SK-MEL-5 (cell line): ENCODE data around the gene SYP. TPM values are rescaled to one million over a fixed set of nuclear protein-coding genes. Genes with fewer than 3 reads are reported as not detected.
A peak's percentile ranks its signal among the peaks of the same experiment; 100 is the strongest.
"Not testable (repeated sequence)": the region's sequence is repeated elsewhere in the genome, so short reads cannot be mapped to it uniquely, and the experiment has no call there.

Source experiments
- DNase-seq: peaks from one replicate; pipeline ENCODE4 v3.0.0-alpha.2; 2016; ENCODE audit warnings: low read depth, low spot score
- in situ Hi-C: cut with HindIII; loops from 2 replicates; pipeline ENCODE4 v1.10.0; 2016; ENCODE audit warnings: low sequenced_read_pairs, high pct_unique_total_duplicates, low pct_unique_long_range_greater_than_20kb
- total RNA-seq: library from RNA; depleted of rRNA; stranded (reverse); fragments of >200 nt; shearing (Covaris generic); gene quantifications from 2 replicates; pipeline ENCODE4 v1.2.3, GENCODE V29; 2014

The SYP gene
- total RNA-seq, 1 experiment from 2014 or later: 73.0 TPM

DNA sequence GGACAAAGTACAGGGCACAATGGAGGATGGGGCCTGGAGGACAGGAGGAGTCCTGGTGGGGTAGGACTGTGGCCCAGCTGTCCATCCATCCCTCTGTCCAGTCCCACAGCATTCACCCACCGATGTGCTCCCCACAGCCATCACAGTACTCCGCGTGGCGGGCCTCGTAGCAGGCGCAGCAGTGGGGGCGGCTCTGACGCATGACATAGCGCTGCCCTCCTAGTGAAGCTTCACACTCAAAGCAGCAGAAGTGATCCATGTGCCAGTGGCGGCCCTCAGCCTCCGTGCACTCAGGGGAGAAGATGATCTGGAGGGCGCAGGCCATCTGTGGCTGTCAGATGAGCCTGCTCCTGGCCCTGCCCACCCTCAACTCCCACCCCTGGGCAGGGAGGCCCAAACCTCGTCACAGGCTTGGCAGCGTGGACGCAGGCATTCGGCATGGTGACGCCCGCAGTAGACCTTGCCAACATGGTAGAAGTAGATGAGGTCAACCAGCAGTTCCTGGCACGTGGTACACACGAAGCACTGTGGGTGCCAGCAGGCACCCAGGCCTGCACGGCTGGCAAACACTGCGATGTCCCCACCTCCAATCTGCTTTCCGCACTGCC, 22.0 kb downstream of the SYP start:
- in situ Hi-C loops: no loop called here

GRCh38 chrX:49177338-49177833, 22.6 kb downstream of the SYP start:
- in situ Hi-C loops: no loop called here
- no peak for DNase-seq

More for the DNA sequence above, 22.0 kb downstream of the SYP start:
- DNase-seq: no peak

DNA sequence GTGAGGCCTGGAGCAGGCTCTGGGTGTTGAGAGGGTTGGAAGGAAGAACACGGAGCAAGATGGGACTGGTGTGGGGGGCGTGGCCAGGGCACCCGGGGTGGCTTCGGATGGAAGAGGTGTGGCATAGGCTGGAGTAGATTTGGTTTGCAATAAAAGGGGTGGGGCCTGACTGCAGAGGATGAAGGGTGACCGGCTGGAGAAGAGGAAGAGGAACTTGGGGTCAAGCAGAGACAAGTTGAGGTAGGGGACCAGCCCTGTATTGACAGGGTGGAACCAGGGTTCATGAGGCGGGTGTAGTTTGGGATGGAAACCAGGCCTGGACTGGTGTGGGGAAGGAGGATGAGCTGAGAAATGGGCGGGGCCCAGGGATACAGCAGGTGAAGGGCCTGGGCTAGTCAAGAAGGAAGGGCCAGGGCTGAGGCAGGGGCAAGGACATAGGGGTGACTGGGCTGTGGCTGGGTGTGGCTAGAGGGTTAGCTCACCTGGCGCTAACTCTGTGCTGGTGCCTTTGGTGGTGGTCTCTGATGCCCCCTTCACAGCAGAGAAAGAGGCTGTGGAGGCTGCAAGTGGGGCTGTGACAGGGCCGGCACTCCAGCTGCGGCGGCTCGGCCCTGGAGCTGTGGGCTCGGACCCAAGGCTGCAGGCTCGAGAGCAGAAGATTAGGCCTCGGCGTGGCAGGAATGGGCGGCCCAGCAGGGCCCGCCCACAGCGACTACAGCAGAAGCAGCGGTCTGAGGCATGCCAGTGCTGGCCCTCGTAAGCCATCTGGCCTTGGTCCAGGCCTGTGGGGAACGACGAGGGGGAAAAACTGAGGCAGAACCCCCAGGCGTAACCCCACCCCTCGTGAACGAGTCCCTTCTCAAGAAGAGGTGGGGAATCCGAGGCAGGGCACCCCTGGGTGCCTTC, 23.3 kb downstream of the SYP start:
- no peak for DNase-seq
- in situ Hi-C loops: no loop called here

DNA sequence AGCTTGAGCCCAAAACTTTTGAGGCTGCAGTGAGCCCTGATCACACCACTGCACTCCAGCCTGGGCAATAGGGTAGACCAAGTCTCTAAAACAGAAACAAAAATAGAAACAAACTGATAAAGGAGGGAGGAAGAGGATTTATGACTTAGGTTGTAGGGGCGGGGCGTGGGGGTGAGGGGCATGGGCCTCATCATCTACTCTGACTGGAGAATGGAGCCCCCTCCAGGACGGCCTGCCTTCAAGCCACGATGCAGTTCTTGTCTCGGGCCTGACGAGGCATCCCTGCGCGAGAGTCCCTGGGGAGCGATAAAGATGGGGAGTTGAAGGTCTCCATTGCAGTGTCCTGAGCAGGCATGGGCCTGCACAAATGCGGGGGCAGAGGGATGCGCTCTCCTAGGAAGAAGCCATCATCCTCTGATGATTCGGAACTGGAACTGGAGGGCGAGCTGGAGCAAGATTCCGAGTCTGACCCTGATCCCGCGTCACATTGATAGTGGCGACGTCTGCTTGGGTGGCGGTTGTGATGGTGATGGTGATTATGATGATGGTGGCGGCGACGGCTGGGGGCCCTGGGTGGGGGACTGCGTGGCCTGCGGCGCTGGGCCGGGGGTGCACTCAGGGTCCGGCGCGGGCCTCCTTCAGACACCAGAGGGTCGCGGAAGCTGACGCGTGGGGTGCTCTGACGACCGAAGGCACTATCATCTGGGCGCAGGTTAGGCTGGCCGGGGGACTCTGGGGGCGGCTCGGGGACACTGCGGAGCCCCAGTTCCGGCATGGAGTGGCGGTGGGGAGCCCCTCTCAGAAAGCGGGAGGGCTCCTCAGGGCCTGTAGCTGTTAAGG, 24.3 kb downstream of the SYP start:
- in situ Hi-C loops: no loop called here
- no peak for DNase-seq

- peak; percentile 46 for DNase-seq
- in situ Hi-C loops: no loop called here
These were observed 25.3 kb downstream of the SYP start for GRCh38 chrX:49174723-49175122.

- in situ Hi-C loops, DNase-seq: not testable (repeated sequence)
These were observed 26.4 kb downstream of the SYP start for GRCh38 chrX:49173544-49173943.

GRCh38 chrX:49172280-49172780, 27.7 kb downstream of the SYP start:
- in situ Hi-C loops: no loop called here
- DNase-seq: no peak

GRCh38 chrX:49171752-49172279, 28.2 kb downstream of the SYP start, which contains the start of gene PLP2:
TSS of gene PLP2 (plus strand) at chrX:49171898. CDS start at chrX:49172001, 103 bp downstream.
- in situ Hi-C loops: no loop called here
- DNase-seq: no peak

GRCh38 chrX:49167740-49168108, 32.3 kb downstream of the SYP start:
- in situ Hi-C loops: no loop called here

DNA sequence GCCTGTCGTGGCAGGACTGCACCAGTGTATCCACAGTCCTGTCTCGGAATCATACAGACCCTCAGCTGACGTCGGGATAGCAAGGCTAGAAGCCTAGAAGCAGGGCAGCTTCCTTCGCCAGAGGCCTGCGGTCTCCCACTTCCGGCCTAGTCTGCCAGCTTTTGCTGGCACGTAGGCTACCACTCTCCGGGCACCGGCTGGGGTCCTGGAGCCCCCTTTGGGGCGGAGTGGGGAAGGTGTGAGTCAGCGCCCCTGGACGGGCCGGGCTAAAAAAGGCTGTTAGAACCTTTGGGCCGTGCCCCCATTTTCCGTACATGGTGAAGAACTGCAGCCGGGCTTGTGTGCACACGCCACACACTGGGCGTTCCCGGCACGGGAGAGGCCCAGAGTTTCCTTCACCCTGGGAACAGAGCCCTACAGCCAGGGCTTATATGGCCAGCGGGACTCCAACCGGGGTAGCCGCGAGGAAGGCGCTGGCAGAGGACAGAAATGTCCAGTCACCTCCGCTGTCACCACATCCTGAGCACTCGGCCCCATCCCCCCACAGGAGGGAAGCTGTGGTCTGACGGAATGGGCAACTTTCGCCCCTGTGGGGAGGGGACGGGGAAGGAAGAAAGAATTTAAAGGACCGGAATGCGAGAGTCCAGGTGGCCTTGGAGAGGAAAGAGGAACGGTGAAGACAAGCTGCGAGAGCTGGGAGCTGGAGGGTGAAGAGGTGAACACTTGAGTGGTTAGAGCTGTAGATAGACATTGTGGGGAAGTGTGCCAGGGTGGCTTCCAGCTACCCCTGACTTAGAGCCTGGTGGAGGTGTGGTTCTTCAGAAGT, 32.9 kb downstream of the SYP start:
- peak; percentile 67 for DNase-seq
- in situ Hi-C loops: no loop called here

More at GRCh38 chrX:49167740-49168108, 32.3 kb downstream of the SYP start:
- DNase-seq: no peak

DNA sequence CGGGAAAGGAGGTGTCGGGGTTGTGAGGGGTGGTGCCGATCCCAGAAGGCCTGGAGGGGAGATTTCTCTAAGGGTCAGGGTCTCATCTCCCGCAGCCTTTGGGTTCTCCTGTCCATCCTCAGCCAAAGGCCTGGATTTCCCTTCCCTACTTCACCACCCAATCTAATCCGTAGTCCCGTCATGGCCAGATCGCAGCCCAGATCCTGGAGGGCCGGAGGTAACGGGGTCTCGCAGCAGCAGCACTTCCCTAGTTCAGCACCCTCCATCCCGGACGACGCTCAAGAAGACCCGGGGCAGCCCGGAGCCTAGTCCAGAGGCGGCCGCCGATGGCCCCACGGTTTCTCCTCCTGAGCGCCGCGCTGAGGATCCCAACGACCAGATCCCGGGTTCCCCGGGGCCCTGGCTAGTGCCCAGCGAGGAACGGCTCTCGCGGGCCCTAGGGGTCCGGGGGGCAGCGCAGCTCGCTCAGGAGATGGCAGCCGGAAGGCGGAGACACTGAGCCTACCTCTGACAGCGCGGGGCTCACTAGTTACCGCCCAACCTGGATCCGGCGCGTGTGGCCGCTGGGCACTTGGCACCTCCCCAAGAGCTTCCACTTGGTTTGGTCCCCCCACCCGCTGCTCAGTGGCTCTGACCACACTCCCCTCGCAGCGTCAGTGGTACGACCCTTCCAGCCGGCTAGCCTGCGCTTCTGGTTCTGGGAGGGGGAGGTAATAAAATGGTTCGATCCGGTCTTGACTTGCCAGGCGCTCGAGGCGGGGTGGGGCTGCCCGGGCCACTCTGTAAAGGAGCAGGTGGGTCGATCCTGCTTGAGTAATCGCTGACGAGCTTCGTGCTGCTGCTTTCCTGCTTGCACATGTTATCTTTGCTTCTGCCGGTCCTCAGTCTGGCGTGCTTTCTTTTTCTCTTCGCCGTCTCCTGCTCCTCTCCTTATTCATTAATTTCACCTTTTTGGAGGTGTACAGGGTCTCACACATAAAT, 33.8 kb downstream of the SYP start:
- DNase-seq: peak; percentile 53
- in situ Hi-C loops: no loop called here

DNA sequence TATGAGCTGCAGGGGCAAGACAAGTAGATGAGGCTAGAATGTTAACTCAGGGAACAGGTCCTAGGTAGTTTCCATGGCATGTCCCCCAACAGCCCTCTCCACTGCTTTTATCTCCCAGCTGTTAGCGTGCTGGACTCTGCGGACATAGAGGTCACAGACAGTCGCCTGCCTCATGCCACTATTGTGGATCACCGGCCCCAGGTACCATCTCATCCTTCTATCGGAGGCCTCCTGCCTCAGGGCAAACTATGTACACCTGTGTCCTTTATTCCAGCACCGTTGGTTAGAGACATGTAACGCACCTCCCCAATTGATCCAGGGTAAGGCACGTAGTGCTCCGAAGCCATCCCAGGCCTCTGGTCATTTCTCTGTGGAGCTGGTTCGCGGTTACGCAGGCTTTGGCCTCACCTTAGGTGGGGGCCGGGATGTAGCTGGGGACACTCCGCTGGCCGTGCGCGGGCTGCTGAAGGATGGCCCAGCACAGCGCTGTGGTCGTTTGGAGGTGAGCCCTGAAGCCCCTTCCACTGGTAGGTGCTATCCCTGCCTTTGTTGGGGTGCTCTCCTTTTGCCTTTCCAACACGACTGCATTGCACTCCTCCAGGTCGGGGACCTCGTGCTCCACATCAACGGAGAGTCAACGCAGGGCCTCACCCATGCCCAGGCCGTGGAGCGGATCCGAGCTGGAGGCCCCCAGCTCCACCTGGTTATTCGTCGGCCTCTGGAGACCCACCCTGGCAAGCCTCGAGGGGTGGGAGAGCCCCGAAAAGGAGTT, 35.2 kb downstream of the SYP start:
- DNase-seq: no peak
- in situ Hi-C loops: no loop called here

- in situ Hi-C loops: no loop called here
- peak; percentile 79 for DNase-seq
These were observed 36.2 kb downstream of the SYP start for GRCh38 chrX:49163555-49164419.

GRCh38 chrX:49162620-49163019, 37.4 kb downstream of the SYP start, which contains the start of gene MAGIX:
TSS of gene MAGIX (plus strand) at chrX:49162758. CDS start at chrX:49162890, 132 bp downstream.
- in situ Hi-C loops: no loop called here
- no peak for DNase-seq
